Left cardiac atrium (tissue), 2 donors: ENCODE measurements around the gene NAGS. TPM values are rescaled to one million over a fixed set of nuclear protein-coding genes. Genes with fewer than 3 reads are reported as not detected.

Experiments used
- total RNA-seq, 2 donors: library from RNA; stranded (reverse); fragmentation: NEBNext Ultra II Directional; extraction: Animal tissue kit (Norgen Biotek cat#: 25700); gene quantifications; one replicate each; pipeline ENCODE4 v1.2.1, GENCODE V29; 2021
- donor health status: DM: no; HTN: yes; CAD: no; lungs with severe emphysema.
- donor health status: DM: yes; HTN: yes; CAD: no.

Gene NAGS
- total RNA-seq, 2 donors from 2014 or later, result 1.3 to 1.4 TPM

Other genes starting within 250 kb of the NAGS start
- gene SOST, start 245.8 kb upstream of the NAGS start, total RNA-seq, result not detected
- 100 to 1,000 TPM; 149 to 204 TPM for gene DUSP3, start 225.6 kb upstream of the NAGS start, total RNA-seq
- not detected for gene CFAP97D1, start 224.2 kb upstream of the NAGS start, total RNA-seq
- 10 to 100 TPM; 30.7 to 74.2 TPM for gene MPP3, start 171.5 kb upstream of the NAGS start, total RNA-seq
- 10 to 100 TPM; 14.5 to 15.0 TPM for gene CD300LG, start 157.4 kb upstream of the NAGS start, total RNA-seq
- 10 to 100 TPM; 10.7 to 15.9 TPM for gene MPP2, start 97.1 kb upstream of the NAGS start, total RNA-seq
- not detected for gene PPY, start 62.1 kb upstream of the NAGS start, total RNA-seq
- gene PYY, start 50.7 kb upstream of the NAGS start, total RNA-seq, result not detected
- 10 to 100 TPM; 16.1 to 17.5 TPM for gene TMEM101, start 10.3 kb downstream of the NAGS start, total RNA-seq
- gene LSM12, start 62.0 kb downstream of the NAGS start, total RNA-seq, result 10 to 100 TPM; 39.4 to 57.5 TPM
- 10 to 100 TPM; 32.9 to 44.4 TPM for gene G6PC3, start 66.1 kb downstream of the NAGS start, total RNA-seq
- gene HDAC5, start 119.0 kb downstream of the NAGS start, total RNA-seq, result 10 to 100 TPM; 39.2 to 57.9 TPM
- gene HROB, start 137.3 kb downstream of the NAGS start, total RNA-seq, result 1 to 10 TPM; 1.1 to 1.3 TPM
- 1 to 10 TPM; 4.9 to 8.7 TPM for gene ASB16, start 166.1 kb downstream of the NAGS start, total RNA-seq
- gene TMUB2, start 182.3 kb downstream of the NAGS start, total RNA-seq, result 10 to 100 TPM; 22.5 to 23.1 TPM
- 10 to 100 TPM; 39.6 to 50.4 TPM for gene ATXN7L3, start 195.3 kb downstream of the NAGS start, total RNA-seq
- 10 to 100 TPM; 35.5 to 48.2 TPM for gene UBTF, start 215.1 kb downstream of the NAGS start, total RNA-seq